ENCODE results near the gene SPI1.

GRCh38 chr11:47305734-47306483, 72.4 kb downstream of the SPI1 start:
- TF ChIP-seq CTCF (IDR thresholded peaks at IDR 0.05) (no peak), POLR2AphosphoS5 (IDR thresholded peaks at IDR 0.05; ENCODE audit: low read depth, low read length) (no peak), TCF7L2 (IDR thresholded peaks at IDR 0.05; ENCODE audit: low read depth, low read length) (no peak), REST (IDR thresholded peaks at IDR 0.05; ENCODE audit: insufficient read depth in 1 of 2, low read depth in 2 of 2, low read length in 1 of 2) (no peak)
